GM12878 (cell line): ENCODE results near the gene NRXN3. TPM values are rescaled to one million over a fixed set of nuclear protein-coding genes. Genes with fewer than 3 reads are reported as not detected.

Source experiments
- ATAC-seq: fragments of 200-7000 bp; cut with Tn5 transposase; 3 replicates; pipeline ENCODE4 v1.9.1; 2020; ENCODE audit warnings: mild to moderate bottlenecking, moderate library complexity
- BruUV-seq: library from RNA; stranded (reverse); fragments of 400-500 nt; replicated peaks from 2 replicates; lab custom pipeline; 2021; lab: Mats Ljungman, UMichigan
- CTCF ChIA-PET: fragments of 300-600 bp; sonication (Branson Sonifier 250); formaldehyde crosslinking; extraction: SDS; loops from one replicate; lab custom pipeline; 2021; ENCODE audit warnings: inconsistent platforms; lab: Yijun Ruan, JAX
- POLR2A ChIA-PET: fragments of 350-600 bp; formaldehyde crosslinking; extraction: SDS; loops from one replicate; lab custom pipeline; 2021; ENCODE audit warnings: inconsistent platforms; lab: Charles Lee
- RAD21 ChIA-PET: fragments of 300-600 bp; sonication (Branson Sonifier 250); formaldehyde crosslinking; loops from one replicate; lab custom pipeline; 2023; ENCODE audit warnings: antibody characterized with exemption; ENCODE audit not compliant: unreplicated experiment; lab: Charles Lee
- SMC1A ChIA-PET: fragments of 300-600 bp; sonication (Branson Sonifier 250); formaldehyde crosslinking; loops from one replicate; lab custom pipeline; 2023; ENCODE audit not compliant: unreplicated experiment, uncharacterized antibody; lab: Charles Lee
- DNase-seq: peaks from one replicate; pipeline ENCODE4 v3.0.0-alpha.2; 2011; ENCODE audit warnings: low read depth, low spot score
- FAIRE-seq: peaks from 3 replicates; lab custom pipeline; 2011; peaks lifted over from hg19 to GRCh38; lab: Jason Lieb, UNC
- H2AFZ ChIP-seq: 2 replicates; pipeline ENCODE4 v1.6.0; 2011; ENCODE audit warnings: low read depth, low read length, control low read depth; ENCODE audit not compliant: control insufficient read depth
- H3K27ac ChIP-seq: 2 replicates; pipeline ENCODE4 v1.5.1; 2011; ENCODE audit warnings: control low read depth; ENCODE audit not compliant: control insufficient read depth, insufficient read depth
- H3K27me3 ChIP-seq, 2 experiments: replicated peaks in 1 of 2; 2 replicates each; pipeline versions ENCODE4 v1.6.0 to v1.6.1; 2011; ENCODE audit warnings: low read length in 1 of 2; ENCODE audit not compliant: control insufficient read depth in 2 of 2, insufficient read depth in 2 of 2
- H3K36me3 ChIP-seq, 2 experiments: 2 replicates each; pipeline ENCODE4 v1.5.1; 2011; ENCODE audit warnings: low read length in 1 of 2; ENCODE audit not compliant: control insufficient read depth in 2 of 2, insufficient read depth in 2 of 2
- H3K4me1 ChIP-seq: 2 replicates; pipeline ENCODE4 v1.6.1; 2011; ENCODE audit warnings: mild to moderate bottlenecking, low read length, moderate library complexity, mixed read lengths; ENCODE audit not compliant: control insufficient read depth, insufficient read depth
- H3K4me2 ChIP-seq: 2 replicates; pipeline ENCODE4 v1.6.0; 2011; ENCODE audit warnings: control low read depth; ENCODE audit not compliant: control insufficient read depth, insufficient read depth
- H3K4me3 ChIP-seq: fragments of 200-600 bp; sonication (generic); 2 replicates; pipeline ENCODE4 v1.5.1; 2016
- H3K79me2 ChIP-seq: 2 replicates; pipeline ENCODE4 v1.6.0; 2011; ENCODE audit warnings: low read length; ENCODE audit not compliant: control insufficient read depth, insufficient read depth
- H3K9ac ChIP-seq: 2 replicates; pipeline ENCODE4 v1.8.0; 2011; ENCODE audit warnings: low read length, control low read depth, mixed read lengths; ENCODE audit not compliant: control insufficient read depth, insufficient read depth
- H3K9me3 ChIP-seq: replicated peaks from 3 replicates; pipeline ENCODE4 v1.5.1; 2011; ENCODE audit warnings: mild to moderate bottlenecking, low read length; ENCODE audit not compliant: control insufficient read depth, insufficient read depth
- H4K20me1 ChIP-seq: 2 replicates; pipeline ENCODE4 v1.6.0; 2011; ENCODE audit not compliant: control insufficient read depth, insufficient read depth
- BRCA1 ChIP-seq: IDR thresholded peaks from 2 replicates; pipeline ENCODE4 v1.6.1; 2011; ENCODE audit warnings: low read depth, low read length, improper control_type of control experiment
- CUX1 ChIP-seq: IDR thresholded peaks from 2 replicates; pipeline ENCODE4 v1.6.1; 2012; ENCODE audit warnings: improper control_type of control experiment, low read depth, low read length; ENCODE audit not compliant: insufficient replicate concordance
- RAD51 ChIP-seq: fragments of 450-650 bp; IDR thresholded peaks from 2 replicates; pipeline ENCODE4 v1.6.1; 2016; ENCODE audit warnings: moderate library complexity, mild to moderate bottlenecking, inconsistent platforms
- TCF7 ChIP-seq: IDR thresholded peaks from 2 replicates; pipeline ENCODE4 v1.6.1; 2014; ENCODE audit warnings: antibody characterized with exemption, borderline replicate concordance
- in situ Hi-C: fragments of 300-500 bp; cut with MboI; formaldehyde crosslinking; loops from 9 replicates; pipeline ENCODE4 v1.14.3; 2018; ENCODE audit warnings: mixed read lengths
- intact Hi-C: fragments of 100-400 bp; cut with micrococcal nuclease; formaldehyde crosslinking; loops from one replicate; pipeline ENCODE4 v1.14.2; 2022; ENCODE audit not compliant: unreplicated experiment
- polyA plus RNA-seq, 11 experiments: library from polyadenylated mRNA; depleted of rRNA in 4 of 11; unstranded in 6 of 11; stranded (reverse) in 5 of 11; fragments of >200 nt; fragmentation: Nextera tagmentation in 4 of 11; fragmentation: Illumina TruSeq in 1 of 11; extraction: Ambion mirVana in 4 of 11; extraction: Trizol in 1 of 11; gene quantifications; 1 replicate in 1 of 11; 2 replicates in 10 of 11; pipeline versions ENCODE4 v1.2.1 to v1.2.3, GENCODE V29; 2011 to 2016; ENCODE audit warnings: inconsistent platforms in 2 of 11, missing spikeins in 2 of 11, low read depth in 1 of 11
- total RNA-seq, 4 experiments: library from RNA; depleted of rRNA in 3 of 4; stranded (reverse); fragments of >200 nt in 3 of 4; fragmentation: Illumina TruSeq in 1 of 4; extraction: Trizol in 1 of 4; gene quantifications; 2 replicates each; pipeline versions ENCODE4 v1.2.1 to v1.2.3, GENCODE V29; 2013 to 2021

NRXN3 gene
- total and polyA plus RNA-seq, 10 of the 15 experiments (the other 5 are each of a cell fraction or from before 2014, with no cell fraction given), result 0.52 to 3.3 (median 1.4) TPM

GRCh38 chr14:79157369-79157768 is 987.2 kb downstream of the NRXN3 start:
- Histone ChIP-seq H3K9me3 (no peaks in the 10 kb centered on the region; the same call in 2 of the 3 replicates), H2AFZ (no peak overlapping the region), H3K27ac (no peak overlapping the region), H4K20me1 (no peaks in the 10 kb centered on the region), H3K4me3 (no peak overlapping the region), H3K9ac (no peak overlapping the region), H3K36me3 (no peaks in the 10 kb centered on the region), H3K79me2 (no peaks in the 10 kb centered on the region), H3K4me1 (no peaks in the 10 kb centered on the region), H3K27me3 (no peaks in the 10 kb centered on the region), H3K4me2 (no peak overlapping the region)
- SMC1A ChIA-PET, result no interaction called here
- ATAC-seq (no peak), DNase-seq (no peak), FAIRE-seq (no peak)
- CTCF ChIA-PET, result no interaction called here
- POLR2A ChIA-PET, result no interaction called here
- intact Hi-C loops (no loop called here), in situ Hi-C loops (no loop called here)
- TF ChIP-seq TCF7, result no peak
- TF ChIP-seq CUX1, result no peak
- TF ChIP-seq RAD51, result no peak
- TF ChIP-seq BRCA1, result no peak
- RAD21 ChIA-PET, result no interaction called here
- no TSS peak for BruUV-seq
